NCI-H146 (cell line): ENCODE measurements around the gene TUSC7.

Experiments used
- DNase-seq: peaks from one replicate; lab custom pipeline; 2025; lab: John Stamatoyannopoulos, UW

TUSC7 gene

GRCh38 chr3:116709479-116709878, at the start of gene TUSC7:
Gene TUSC7 (plus strand): TSS chr3:116709779.
- DNase-seq, result no peak

GRCh38 chr3:116661196-116661595, 48.4 kb upstream of the TUSC7 start:
- DNase-seq, result no peak

- DNase-seq, result no peak
These were observed 46.1 kb upstream of the TUSC7 start for GRCh38 chr3:116663161-116664110.

GRCh38 chr3:116667324-116667723, 42.3 kb upstream of the TUSC7 start:
- DNase-seq, result no peak

- no peak for DNase-seq
These were observed 41.8 kb upstream of the TUSC7 start for GRCh38 chr3:116667791-116668190.

- DNase-seq, result no peak
These were observed 40.0 kb upstream of the TUSC7 start for GRCh38 chr3:116669576-116669975.

GRCh38 chr3:116671151-116671550, 38.4 kb upstream of the TUSC7 start:
- no peak for DNase-seq

GRCh38 chr3:116678853-116679252, 30.7 kb upstream of the TUSC7 start:
- peak; percentile 9 for DNase-seq

GRCh38 chr3:116691041-116691440, 18.5 kb upstream of the TUSC7 start:
- no peak for DNase-seq

GRCh38 chr3:116701070-116701469, 8.5 kb upstream of the TUSC7 start:
- DNase-seq, result no peak

- DNase-seq, result no peak
These were observed 7.2 kb upstream of the TUSC7 start for GRCh38 chr3:116702334-116702733.

GRCh38 chr3:116707531-116707930, 2.0 kb upstream of the TUSC7 start:
- no peak for DNase-seq

GRCh38 chr3:116716490-116716889, 6.9 kb downstream of the TUSC7 start:
- no peak for DNase-seq

GRCh38 chr3:116717566-116717965, 8.0 kb downstream of the TUSC7 start:
- DNase-seq, result no peak

- no peak for DNase-seq
These were observed 18.9 kb downstream of the TUSC7 start for GRCh38 chr3:116728454-116728853.

- DNase-seq, result no peak
These were observed 24.7 kb downstream of the TUSC7 start for GRCh38 chr3:116734243-116734642.

GRCh38 chr3:116739678-116740077, 30.1 kb downstream of the TUSC7 start:
- DNase-seq, result no peak

- DNase-seq, result no peak
These were observed 30.7 kb downstream of the TUSC7 start for GRCh38 chr3:116740293-116740692.

- DNase-seq, result no peak
These were observed 31.9 kb downstream of the TUSC7 start for GRCh38 chr3:116741467-116741866.

- DNase-seq, result no peak
These were observed 33.5 kb downstream of the TUSC7 start for GRCh38 chr3:116743062-116743461.

GRCh38 chr3:116749388-116749787, 39.8 kb downstream of the TUSC7 start:
- DNase-seq, result no peak

- no peak for DNase-seq
These were observed 47.7 kb downstream of the TUSC7 start for GRCh38 chr3:116757315-116757714.

GRCh38 chr3:116759316-116759715, 49.7 kb downstream of the TUSC7 start:
- DNase-seq, result no peak
